HG03280 (cell line): ENCODE measurements around the gene IFI35.
"Not testable (repeated sequence)": the region's sequence is repeated elsewhere in the genome, so short reads cannot be mapped to it uniquely, and the experiment has no call there.

ENCODE experiments used
- ATAC-seq: cut with Tn5 transposase; IDR thresholded peaks from one replicate; pipeline ENCODE4 v1.9.1; 2021; ENCODE audit warnings: mild to moderate bottlenecking, moderate library complexity; ENCODE audit not compliant: unreplicated experiment

IFI35 gene

GRCh38 chr17:43006639-43007551 is at the start of gene IFI35:
Gene IFI35, plus strand, starts transcription at chr17:43006784. Its CDS starts 164 bp downstream, at chr17:43006948.
- peak; percentile 89 for ATAC-seq

- peak; percentile 86 for ATAC-seq
Measured at GRCh38 chr17:42964161-42964932, 42.2 kb upstream of the IFI35 start, which contains the start of gene AARSD1. Gene AARSD1, minus strand, starts transcription at chr17:42964454. Its CDS starts 14 bp downstream, at chr17:42964440.

DNA sequence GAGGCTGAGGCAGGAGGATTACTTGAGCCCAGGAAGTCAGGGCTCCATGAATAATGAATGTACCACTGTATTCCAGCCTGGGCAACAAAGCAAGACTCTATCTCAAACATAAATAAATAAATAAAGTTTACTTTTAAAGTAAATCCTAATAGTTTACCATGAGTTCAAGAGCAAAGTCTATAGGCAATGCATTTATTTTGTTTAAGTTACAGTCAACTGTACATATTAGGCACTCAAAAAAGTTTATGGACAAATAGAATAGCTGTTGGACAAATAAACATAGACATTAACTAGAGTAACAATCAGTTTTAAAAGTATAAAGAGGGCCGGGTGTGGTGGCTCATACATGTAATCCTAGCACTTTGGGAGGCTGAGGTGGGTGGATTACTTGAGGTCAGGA is 38.7 kb upstream of the IFI35 start:
- no peak for ATAC-seq

- ATAC-seq = no peak
Measured at GRCh38 chr17:42969001-42969581, 37.5 kb upstream of the IFI35 start.

DNA sequence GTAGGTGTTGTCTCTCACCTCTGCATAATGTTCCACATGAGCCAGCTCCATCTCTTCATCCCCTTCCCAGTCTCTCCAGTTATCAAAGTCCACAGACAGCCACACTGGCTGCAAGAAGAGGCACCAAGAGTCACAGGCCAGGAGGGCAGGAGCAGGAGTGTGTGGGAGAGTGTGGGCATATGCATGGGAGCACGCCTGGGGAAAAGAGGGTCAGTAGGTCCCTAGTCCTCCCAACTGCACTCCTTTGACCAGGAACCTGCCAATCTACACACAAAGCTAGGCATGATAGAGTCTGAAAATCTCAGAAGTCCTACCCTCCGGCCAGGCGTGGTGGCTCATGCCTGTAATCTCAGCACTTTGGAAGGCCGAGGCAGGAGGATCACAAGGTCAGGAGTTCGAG is 35.0 kb upstream of the IFI35 start:
- ATAC-seq = no peak

- not testable (repeated sequence) for ATAC-seq
Measured at GRCh38 chr17:42973323-42973722, 33.3 kb upstream of the IFI35 start.

DNA sequence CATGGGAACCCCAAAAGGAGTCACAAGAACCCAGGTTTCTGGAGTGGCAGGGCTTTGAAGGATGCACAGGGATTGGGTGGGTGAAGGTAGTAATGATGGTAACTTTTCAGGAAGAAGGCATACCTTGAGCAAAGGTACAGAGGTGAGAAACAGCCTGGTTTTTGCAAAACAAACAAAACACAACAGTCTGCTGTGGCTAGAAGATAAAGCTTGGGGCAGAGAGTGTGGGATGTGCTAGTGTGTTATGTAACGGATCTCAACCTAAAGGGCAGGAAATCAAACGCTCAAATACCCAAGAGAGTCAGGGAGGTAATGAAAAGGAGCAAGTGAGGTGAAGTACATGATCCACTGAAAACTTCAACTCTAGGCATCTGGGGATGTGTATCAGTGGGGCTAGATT is 31.3 kb upstream of the IFI35 start:
- ATAC-seq = no peak

GRCh38 chr17:42975701-42976100 is 30.9 kb upstream of the IFI35 start:
- ATAC-seq = not testable (repeated sequence)

DNA sequence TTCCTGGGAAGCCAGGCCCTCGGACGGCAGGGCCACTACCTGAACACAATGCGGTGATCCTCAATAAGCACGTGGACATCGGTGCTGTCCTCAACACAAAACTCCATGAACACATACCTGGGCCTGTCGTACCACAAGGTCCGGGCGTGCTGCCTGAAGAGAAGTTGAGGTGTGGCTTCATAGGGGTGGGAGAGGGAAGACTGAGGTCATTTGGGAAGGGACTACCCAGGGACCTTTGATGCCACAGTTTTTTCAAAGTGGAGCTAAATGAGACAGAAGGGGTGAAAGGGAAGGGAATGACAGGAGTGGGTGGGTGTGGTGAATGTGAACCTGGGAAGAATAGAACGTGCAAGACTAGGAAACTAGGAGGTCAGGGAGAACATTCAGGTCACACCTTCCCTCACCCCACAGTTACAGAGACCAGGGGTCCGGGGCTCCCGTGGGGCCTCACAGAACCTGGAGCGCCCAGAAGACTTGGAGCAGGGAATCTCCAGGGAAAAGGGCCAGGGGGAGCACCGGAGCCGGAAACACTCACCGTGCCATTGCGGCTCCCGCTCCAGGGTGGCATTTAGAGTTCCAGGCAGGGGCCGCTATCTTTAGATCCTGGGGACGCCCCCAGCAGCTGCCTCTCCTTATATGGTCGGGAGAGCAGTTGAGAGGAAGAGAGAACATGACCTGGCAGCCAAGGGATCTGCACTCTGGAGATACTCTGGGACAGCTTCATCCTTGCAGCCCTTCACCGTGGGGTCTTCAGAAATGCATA is 26.9 kb upstream of the IFI35 start, which contains the start of gene PTGES3L:
Gene PTGES3L (minus strand): TSS at position 570 of the 763 bp plus-strand sequence. CDS start 27 bp downstream, at position 543.
- ATAC-seq = peak; percentile 21

GRCh38 chr17:42980274-42980765 is 26.3 kb upstream of the IFI35 start, which contains the start of gene RUNDC1:
Gene RUNDC1, plus strand, starts transcription at chr17:42980565. Its CDS starts 12 bp downstream, at chr17:42980577.
- ATAC-seq = peak; percentile 72

DNA sequence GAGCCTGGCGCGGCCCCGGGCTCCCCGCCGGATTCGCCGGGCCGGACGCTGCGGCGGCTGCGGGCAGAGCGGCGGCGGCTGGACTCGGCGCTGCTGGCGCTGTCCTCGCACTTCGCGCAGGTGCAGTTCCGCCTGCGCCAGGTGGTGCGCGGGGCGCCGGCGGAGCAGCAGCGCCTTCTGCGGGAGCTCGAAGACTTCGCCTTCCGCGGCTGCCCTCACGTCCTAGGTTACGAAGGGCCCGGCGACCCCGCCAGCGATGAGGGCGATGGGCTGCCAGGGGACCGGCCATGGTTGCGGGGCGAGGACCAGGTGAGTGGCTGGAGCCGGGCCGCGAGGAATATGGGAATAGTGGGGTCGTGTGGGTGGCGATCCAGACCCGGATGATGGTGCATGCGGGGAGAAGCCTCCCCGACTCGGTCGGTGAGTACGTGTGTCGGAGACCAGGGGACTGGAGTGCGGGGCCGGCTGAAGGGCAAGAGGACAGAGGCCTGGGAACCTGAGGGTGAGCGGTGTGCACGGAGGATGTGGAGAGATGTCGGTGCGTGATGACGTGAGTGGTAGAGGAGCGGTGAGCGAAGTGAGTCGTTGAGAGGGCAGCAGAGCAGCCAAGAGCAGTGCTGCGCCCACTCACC is 25.7 kb upstream of the IFI35 start:
- ATAC-seq = peak; percentile 57

- ATAC-seq = no peak
Measured at GRCh38 chr17:42982266-42982665, 24.3 kb upstream of the IFI35 start.

DNA sequence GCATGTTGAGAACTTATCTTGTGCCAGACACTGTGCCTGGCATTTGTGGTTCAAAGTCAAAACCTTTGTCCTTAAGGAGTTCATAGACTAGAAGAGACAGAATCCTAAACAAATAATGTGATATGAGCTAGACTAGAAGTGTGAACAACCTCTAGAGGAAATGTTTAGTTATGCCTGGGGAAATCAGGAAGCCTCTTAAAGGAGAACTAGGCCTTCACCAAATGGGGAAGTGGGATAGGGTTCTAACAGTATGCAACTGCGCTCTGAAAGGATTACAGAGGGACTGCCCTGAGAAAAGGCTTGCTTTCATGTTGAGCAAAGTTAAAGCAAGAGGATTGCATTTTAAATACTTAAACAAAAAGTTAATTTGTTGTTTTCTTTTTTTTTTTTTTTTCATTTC is 21.4 kb upstream of the IFI35 start:
- peak; percentile 34 for ATAC-seq

DNA sequence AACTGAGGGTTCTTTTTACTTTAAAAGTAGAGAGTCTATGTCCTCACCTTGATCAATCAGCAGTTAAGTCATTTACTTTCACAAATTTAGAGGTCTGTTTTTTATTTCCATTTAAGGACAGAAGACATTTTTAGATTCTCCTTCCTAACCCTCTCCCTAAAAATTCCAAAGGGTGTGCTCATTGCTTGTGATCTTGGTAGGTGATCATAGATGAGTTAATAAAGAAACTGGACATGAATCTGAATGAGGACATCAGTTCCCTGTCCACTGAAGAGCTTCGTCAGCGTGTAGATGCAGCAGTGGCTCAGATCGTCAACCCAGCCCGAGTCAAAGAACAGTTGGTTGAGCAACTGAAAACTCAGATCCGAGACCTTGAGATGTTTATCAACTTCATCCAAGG is 17.4 kb upstream of the IFI35 start:
- no peak for ATAC-seq

- no peak for ATAC-seq
Measured at GRCh38 chr17:42989726-42990652, 16.6 kb upstream of the IFI35 start.

GRCh38 chr17:42991471-42991870 is 15.1 kb upstream of the IFI35 start:
- no peak for ATAC-seq

DNA sequence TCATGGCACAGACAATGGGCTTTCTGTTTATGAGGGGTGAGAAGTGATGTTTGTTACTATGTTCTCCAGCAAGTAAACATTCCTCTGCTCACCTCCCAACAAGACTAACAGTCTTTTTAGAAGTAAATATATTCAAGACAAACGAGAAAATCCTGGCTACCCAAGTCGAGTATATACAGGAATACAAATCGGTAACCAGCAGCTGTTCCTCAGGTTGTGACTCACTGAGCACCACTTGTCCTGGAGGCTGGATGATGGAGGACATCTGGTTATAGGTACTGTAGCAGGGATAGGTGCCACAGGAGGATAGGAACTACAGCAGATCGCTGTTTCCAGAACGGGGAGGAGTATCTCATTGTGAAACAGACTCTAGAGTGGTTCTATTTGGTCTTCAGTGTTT is 13.7 kb upstream of the IFI35 start:
- ATAC-seq = no peak

DNA sequence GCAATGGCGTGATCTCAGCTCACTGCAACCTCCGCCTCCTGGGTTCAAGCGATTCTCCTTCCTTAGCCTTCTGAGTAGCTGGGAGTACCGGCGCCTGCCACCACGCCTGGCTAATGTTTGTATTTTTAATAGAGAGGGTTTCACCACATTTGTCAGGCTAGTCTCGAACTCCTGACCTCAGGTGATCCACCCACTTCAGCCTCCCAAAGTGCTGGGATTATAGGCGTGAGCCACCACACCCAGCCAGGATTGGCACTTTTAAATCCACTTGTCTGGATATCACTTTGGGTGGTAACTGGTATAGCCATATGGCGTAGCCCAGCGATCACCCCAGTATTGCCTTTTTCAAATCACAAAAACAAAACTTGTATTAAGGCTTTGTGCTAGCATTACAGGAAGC is 12.7 kb upstream of the IFI35 start:
- ATAC-seq = not testable (repeated sequence)
